Umbilical cord (tissue), 2 donors: ENCODE measurements around the gene SNX25. TPM values are rescaled to one million over a fixed set of nuclear protein-coding genes. Genes with fewer than 3 reads are reported as not detected.
"Not testable (repeated sequence)": the region's sequence is repeated elsewhere in the genome, so short reads cannot be mapped to it uniquely, and the experiment has no call there.

Source experiments
- DNase-seq: peaks from one replicate; pipeline ENCODE4 v3.0.0-alpha.2; 2015; ENCODE audit warnings: low spot score
- total RNA-seq: library from RNA; depleted of rRNA; stranded (reverse); fragments of >200 nt; gene quantifications from one replicate; pipeline ENCODE4 v1.2.3, GENCODE V29; 2014; ENCODE audit warnings: low replicate concordance; ENCODE audit not compliant: insufficient read depth

Gene SNX25
- total RNA-seq, 1 donor from 2014 or later: 16.1 TPM

- DNase-seq: no peak
Observed at GRCh38 chr4:185341841-185342240, 132.4 kb downstream of the SNX25 start.

- peak; percentile 63 for DNase-seq
Observed at GRCh38 chr4:185343726-185344581, 134.6 kb downstream of the SNX25 start.

GRCh38 chr4:185344743-185345538 is 135.5 kb downstream of the SNX25 start:
- DNase-seq: peak; percentile 10

- no peak for DNase-seq
Observed at GRCh38 chr4:185346975-185347601, 137.7 kb downstream of the SNX25 start.

- no peak for DNase-seq
Observed at GRCh38 chr4:185351691-185352090, 142.3 kb downstream of the SNX25 start.

- no peak for DNase-seq
Observed at GRCh38 chr4:185352202-185352601, 142.8 kb downstream of the SNX25 start.

GRCh38 chr4:185352741-185353140 is 143.3 kb downstream of the SNX25 start:
- no peak for DNase-seq

- DNase-seq: no peak
Observed at GRCh38 chr4:185357211-185357610, 147.8 kb downstream of the SNX25 start.

GRCh38 chr4:185357733-185358440 is 148.5 kb downstream of the SNX25 start:
- DNase-seq: no peak

GRCh38 chr4:185358514-185358913 is 149.1 kb downstream of the SNX25 start:
- DNase-seq: peak; percentile 39

- DNase-seq: no peak
Observed at GRCh38 chr4:185358959-185359358, 149.6 kb downstream of the SNX25 start.

GRCh38 chr4:185359767-185360446 is 150.5 kb downstream of the SNX25 start:
- DNase-seq: peak; percentile 28

- no peak for DNase-seq
Observed at GRCh38 chr4:185361872-185362271, 152.5 kb downstream of the SNX25 start.

- DNase-seq: not testable (repeated sequence)
Observed at GRCh38 chr4:185362570-185362969, 153.2 kb downstream of the SNX25 start.

- no peak for DNase-seq
Observed at GRCh38 chr4:185363251-185363650, 153.9 kb downstream of the SNX25 start.

- DNase-seq: no peak
Observed at GRCh38 chr4:185364886-185365285, 155.5 kb downstream of the SNX25 start.

- DNase-seq: no peak
Observed at GRCh38 chr4:185369731-185370130, 160.3 kb downstream of the SNX25 start.

GRCh38 chr4:185370268-185370949 is 161.0 kb downstream of the SNX25 start:
- DNase-seq: no peak

- no peak for DNase-seq
Observed at GRCh38 chr4:185371702-185372101, 162.3 kb downstream of the SNX25 start.

GRCh38 chr4:185374027-185374426 is 164.6 kb downstream of the SNX25 start:
- DNase-seq: no peak
